H9 (cell line): ENCODE data around the gene CCDC89. TPM values are rescaled to one million over a fixed set of nuclear protein-coding genes. Genes with fewer than 3 reads are reported as not detected.

ENCODE experiments used
- DNase-seq: peaks from one replicate; pipeline ENCODE4 v3.0.0-alpha.2; 2017
- H2AFZ ChIP-seq: one replicate; pipeline ENCODE4 v1.6.1; 2013; ENCODE audit warnings: mild to moderate bottlenecking, low read length, control low read depth, moderate library complexity
- H2AK5ac ChIP-seq: 2 replicates; pipeline ENCODE4 v1.6.1; 2013; ENCODE audit warnings: low read length, control low read depth, mixed read lengths; ENCODE audit not compliant: insufficient read length
- H2BK120ac ChIP-seq: one replicate; pipeline ENCODE4 v1.6.1; 2013; ENCODE audit warnings: low read depth, mild to moderate bottlenecking, low read length, control low read depth, inconsistent platforms; ENCODE audit not compliant: poor library complexity, severe bottlenecking
- H2BK12ac ChIP-seq: 2 replicates; pipeline ENCODE4 v1.6.1; 2013; ENCODE audit warnings: low read length, control low read depth, mixed read lengths, low read depth; ENCODE audit not compliant: insufficient read length
- H2BK15ac ChIP-seq: 2 replicates; pipeline ENCODE4 v1.6.1; 2013; ENCODE audit warnings: low read depth, low read length, control low read depth
- H2BK20ac ChIP-seq: one replicate; pipeline ENCODE4 v1.6.1; 2013; ENCODE audit warnings: low read depth, mild to moderate bottlenecking, low read length, control low read depth, inconsistent platforms; ENCODE audit not compliant: poor library complexity, severe bottlenecking
- H2BK5ac ChIP-seq: 2 replicates; pipeline ENCODE4 v1.6.1; 2013; ENCODE audit warnings: low read length, control low read depth, mixed read lengths; ENCODE audit not compliant: insufficient read length
- H3K14ac ChIP-seq: 2 replicates; pipeline ENCODE4 v1.6.1; 2013; ENCODE audit warnings: low read length, control low read depth; ENCODE audit not compliant: insufficient read depth
- H3K18ac ChIP-seq: 2 replicates; pipeline ENCODE4 v1.6.1; 2013; ENCODE audit warnings: low read depth, mild to moderate bottlenecking, mixed read lengths, low read length, control low read depth; ENCODE audit not compliant: insufficient read length
- H3K23ac ChIP-seq: 2 replicates; pipeline ENCODE4 v1.6.1; 2013; ENCODE audit warnings: low read length, control low read depth, mixed read lengths, low read depth; ENCODE audit not compliant: insufficient read length
- H3K23me2 ChIP-seq: 2 replicates; pipeline ENCODE4 v1.6.1; 2013; ENCODE audit warnings: low read depth, mild to moderate bottlenecking, mixed read lengths, low read length, control low read depth; ENCODE audit not compliant: insufficient read length, poor library complexity, severe bottlenecking
- H3K27ac ChIP-seq: 2 replicates; pipeline ENCODE4 v1.5.1; 2013; ENCODE audit warnings: low read length, control low read depth, mixed read lengths, low read depth; ENCODE audit not compliant: insufficient read length
- H3K27me3 ChIP-seq: 2 replicates; pipeline ENCODE4 v1.6.1; 2013; ENCODE audit warnings: low read length, control low read depth, inconsistent platforms; ENCODE audit not compliant: insufficient read depth
- H3K4ac ChIP-seq: 2 replicates; pipeline ENCODE4 v1.6.1; 2013; ENCODE audit warnings: low read depth, mild to moderate bottlenecking, control low read depth, inconsistent platforms, low read length, moderate library complexity
- H3K4me1 ChIP-seq: 2 replicates; pipeline ENCODE4 v1.6.1; 2013; ENCODE audit warnings: low read length, control low read depth, inconsistent platforms; ENCODE audit not compliant: insufficient read depth
- H3K4me2 ChIP-seq: 2 replicates; pipeline ENCODE4 v1.6.1; 2013; ENCODE audit warnings: low read length, control low read depth, mixed read lengths; ENCODE audit not compliant: insufficient read length, insufficient read depth
- H3K56ac ChIP-seq: 2 replicates; pipeline ENCODE4 v1.6.1; 2013; ENCODE audit warnings: low read depth, mild to moderate bottlenecking, mixed read lengths, low read length, control low read depth; ENCODE audit not compliant: insufficient read length
- H3K79me1 ChIP-seq: 2 replicates; pipeline ENCODE4 v1.6.1; 2013; ENCODE audit warnings: low read depth, mild to moderate bottlenecking, moderate library complexity, low read length, control low read depth, inconsistent platforms; ENCODE audit not compliant: insufficient read depth, poor library complexity, severe bottlenecking
- H3K79me2 ChIP-seq: 2 replicates; pipeline ENCODE4 v1.6.1; 2013; ENCODE audit warnings: low read length, control low read depth, inconsistent platforms; ENCODE audit not compliant: insufficient read depth
- H3K9ac ChIP-seq: 2 replicates; pipeline ENCODE4 v1.6.1; 2013; ENCODE audit warnings: low read length, control low read depth, mixed read lengths; ENCODE audit not compliant: insufficient read length; ENCODE audit errors: extremely low read depth
- H3K9me3 ChIP-seq: one replicate; pipeline ENCODE4 v1.6.1; 2013; ENCODE audit warnings: low read depth, low read length, inconsistent platforms; ENCODE audit not compliant: control insufficient read depth
- H3T11ph ChIP-seq: one replicate; pipeline ENCODE4 v1.6.1; 2013; ENCODE audit warnings: mild to moderate bottlenecking, low read length, control low read depth, inconsistent platforms
- H4K20me1 ChIP-seq: one replicate; pipeline ENCODE4 v1.6.1; 2013; ENCODE audit not compliant: control insufficient read depth, insufficient read length, insufficient read depth
- H4K5ac ChIP-seq: 2 replicates; pipeline ENCODE4 v1.6.1; 2013; ENCODE audit warnings: low read depth, mild to moderate bottlenecking, mixed read lengths, low read length, control low read depth; ENCODE audit not compliant: insufficient read length
- H4K8ac ChIP-seq: replicated peaks from 2 replicates; pipeline ENCODE4 v1.6.1; 2013; ENCODE audit warnings: low read length, control low read depth, mixed read lengths, low read depth; ENCODE audit not compliant: insufficient read length
- H4K91ac ChIP-seq: 2 replicates; pipeline ENCODE4 v1.6.1; 2013; ENCODE audit warnings: low read depth, mild to moderate bottlenecking, moderate library complexity, mixed read lengths, low read length, control low read depth; ENCODE audit not compliant: insufficient read length
- H3K27ac Mint-ChIP-seq, 3 experiments: 2 replicates in 2 of 3; 3 replicates in 1 of 3; pipeline ENCODE4 v1.8.0; 2020 to 2021; ENCODE audit warnings: mixed read lengths in 3 of 3, mild to moderate bottlenecking in 1 of 3, moderate library complexity in 1 of 3
- H3K27me3 Mint-ChIP-seq: 2 replicates; pipeline ENCODE4 v1.8.0; 2021; ENCODE audit warnings: low read depth, mild to moderate bottlenecking, moderate library complexity, mixed read lengths
- H3K36me3 Mint-ChIP-seq, 3 experiments: 2 replicates in 2 of 3; 3 replicates in 1 of 3; pipeline ENCODE4 v1.8.0; 2020 to 2021; ENCODE audit warnings: low read depth in 3 of 3, mixed read lengths in 3 of 3; ENCODE audit not compliant: insufficient read depth in 1 of 3
- H3K4me1 Mint-ChIP-seq, 2 experiments: 2 replicates each; pipeline ENCODE4 v1.8.0; 2020; ENCODE audit warnings: mixed read lengths in 2 of 2
- H3K4me3 Mint-ChIP-seq, 2 experiments: 2 replicates in 1 of 2; 3 replicates in 1 of 2; pipeline ENCODE4 v1.8.0; 2020 to 2021; ENCODE audit warnings: mild to moderate bottlenecking in 2 of 2, mixed read lengths in 2 of 2, moderate library complexity in 1 of 2
- H3K9me3 Mint-ChIP-seq, 2 experiments: 2 replicates in 1 of 2; 3 replicates in 1 of 2; pipeline ENCODE4 v1.8.0; 2020; ENCODE audit warnings: mild to moderate bottlenecking in 2 of 2, mixed read lengths in 2 of 2, moderate library complexity in 1 of 2
- CTCF ChIP-seq: fragments of 200-600 bp; sonication (generic); conservative IDR thresholded peaks from 3 replicates; pipeline ENCODE4 v1.8.0; 2021; ENCODE audit warnings: antibody characterized with exemption, mild to moderate bottlenecking
- total RNA-seq: library from RNA; stranded (reverse); gene quantifications from 2 replicates; pipeline ENCODE4 v1.2.1, GENCODE V29; 2021

The CCDC89 gene
- total RNA-seq, 1 experiment from 2014 or later = not detected

GRCh38 chr11:85732965-85733364, 47.0 kb upstream of the CCDC89 start:
- no peak overlapping the region for H3K14ac ChIP-seq
- H4K20me1 ChIP-seq = no peaks in the 10 kb centered on the region
- H3K23ac ChIP-seq = no peak overlapping the region
- no peak overlapping the region for H4K91ac ChIP-seq
- no peak overlapping the region for H3K56ac ChIP-seq
- H3K4ac ChIP-seq = no peak overlapping the region
- no peaks in the 10 kb centered on the region for H3K27me3 Mint-ChIP-seq
- H3T11ph ChIP-seq = no peak overlapping the region
- H3K27me3 ChIP-seq = no peaks in the 10 kb centered on the region
- no peak for DNase-seq
- H3K79me1 ChIP-seq = no peaks in the 10 kb centered on the region
- H4K5ac ChIP-seq = no peak overlapping the region
- no peaks in the 10 kb centered on the region for H3K9me3 ChIP-seq
- no peak overlapping the region for H3K4me3 Mint-ChIP-seq
- no peak overlapping the region for H2AFZ ChIP-seq
- H3K27ac ChIP-seq = no peak overlapping the region
- no peak for TF ChIP-seq CTCF
- no peak overlapping the region for H2BK15ac ChIP-seq
- H3K4me1 ChIP-seq = no peaks in the 10 kb centered on the region
- no peak overlapping the region for H3K4me2 ChIP-seq
- no peak overlapping the region for H2BK120ac ChIP-seq
- H3K9me3 Mint-ChIP-seq = peaks cover 0 to 5% of the 10 kb centered on the region in 2 experiments; a peak in 2 of 5 replicates
- no peak overlapping the region for H4K8ac ChIP-seq
- no peak overlapping the region for H2BK20ac ChIP-seq
- no peaks in the 10 kb centered on the region for H3K23me2 ChIP-seq
- no peaks in the 10 kb centered on the region for H3K36me3 Mint-ChIP-seq
- H2BK5ac ChIP-seq = no peak overlapping the region
- H3K9ac ChIP-seq = no peak overlapping the region
- H3K79me2 ChIP-seq = no peaks in the 10 kb centered on the region
- H3K27ac Mint-ChIP-seq = no peak overlapping the region
- peaks cover 0 to 8% of the 10 kb centered on the region in 2 experiments; a peak in 1 of 4 replicates for H3K4me1 Mint-ChIP-seq
- no peak overlapping the region for H3K18ac ChIP-seq
- H2AK5ac ChIP-seq = no peak overlapping the region
- no peak overlapping the region for H2BK12ac ChIP-seq
